GM10248 (cell line): ENCODE data around the gene KLRD1.

ENCODE experiments used
- CTCF ChIA-PET: fragments of 300-600 bp; sonication (Branson Sonifier 250); formaldehyde crosslinking; extraction: SDS; loops from one replicate; lab custom pipeline; 2021; ENCODE audit warnings: antibody characterized with exemption; lab: Yijun Ruan, JAX
- POLR2A ChIA-PET: fragments of 350-650 bp; sonication (Branson Sonifier 250); formaldehyde crosslinking; extraction: SDS; loops from one replicate; lab custom pipeline; 2020; ENCODE audit warnings: antibody characterized with exemption; lab: Yijun Ruan, JAX
- DNase-seq: peaks from one replicate; pipeline ENCODE4 v3.0.0; 2012; ENCODE audit errors: extremely low spot score
- CTCF ChIP-seq: IDR thresholded peaks from 2 replicates; pipeline ENCODE4 v1.5.1; 2012; ENCODE audit warnings: mild to moderate bottlenecking, low read depth; ENCODE audit errors: extremely low read depth, missing control alignments, control extremely low read depth

KLRD1 gene

GRCh38 chr12:10354071-10354470, 46.4 kb downstream of the KLRD1 start:
- TF ChIP-seq CTCF, result no peak
- no peak for DNase-seq
- POLR2A ChIA-PET, result no interaction called here
- CTCF ChIA-PET, result no interaction called here

DNA sequence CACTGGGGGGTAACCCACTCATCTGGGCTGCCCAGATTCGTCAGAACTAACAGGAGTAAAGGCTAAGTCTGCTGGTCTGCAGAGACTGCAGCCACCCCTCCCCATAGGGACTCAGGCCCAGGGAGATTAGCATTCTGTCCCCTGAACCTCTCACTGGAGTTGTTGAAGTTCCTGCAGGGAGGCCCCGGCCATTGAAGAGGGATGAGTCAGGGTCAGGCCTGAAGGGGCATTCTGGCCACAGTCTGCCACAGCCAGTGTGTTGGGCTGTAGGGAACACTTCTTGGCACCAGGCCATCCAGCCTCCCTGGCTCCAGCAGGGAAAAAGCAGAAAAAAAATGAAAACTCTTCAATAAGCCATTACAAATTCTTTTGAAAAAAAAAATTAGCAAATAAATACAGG, 46.8 kb downstream of the KLRD1 start:
- no peak for DNase-seq
- POLR2A ChIA-PET, result no interaction called here
- CTCF ChIA-PET, result no interaction called here
- TF ChIP-seq CTCF, result no peak

DNA sequence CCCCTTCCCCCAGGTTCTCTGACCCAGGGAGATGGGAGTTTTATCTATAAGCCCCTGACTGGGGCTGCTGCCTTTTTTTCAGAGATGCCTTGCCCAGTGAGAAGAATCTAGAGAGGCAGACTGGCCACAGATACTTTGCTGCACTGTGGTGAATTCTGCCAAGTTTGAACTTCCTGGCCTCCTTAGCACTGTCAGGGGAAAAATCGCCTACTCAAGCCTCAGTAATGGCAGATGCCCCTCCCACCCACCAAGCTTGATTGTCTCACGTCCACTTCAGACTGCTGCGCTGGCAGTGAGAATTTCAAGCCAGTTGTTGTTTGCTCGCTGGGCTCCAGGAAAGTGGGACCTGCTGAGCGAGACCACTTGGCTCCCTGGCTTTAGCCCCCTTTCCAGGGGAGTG, 50.5 kb downstream of the KLRD1 start:
- CTCF ChIA-PET, result no interaction called here
- POLR2A ChIA-PET, result no interaction called here
- no peak for DNase-seq
- no peak for TF ChIP-seq CTCF

- no peak for DNase-seq
- CTCF ChIA-PET, result no interaction called here
- POLR2A ChIA-PET, result no interaction called here
These were observed 51.3 kb downstream of the KLRD1 start for GRCh38 chr12:10358969-10359368.

GRCh38 chr12:10361084-10361483, 53.4 kb downstream of the KLRD1 start:
- DNase-seq, result no peak
- CTCF ChIA-PET, result no interaction called here
- POLR2A ChIA-PET, result no interaction called here
- no peak for TF ChIP-seq CTCF

More at GRCh38 chr12:10358969-10359368, 51.3 kb downstream of the KLRD1 start:
- TF ChIP-seq CTCF, result no peak

DNA sequence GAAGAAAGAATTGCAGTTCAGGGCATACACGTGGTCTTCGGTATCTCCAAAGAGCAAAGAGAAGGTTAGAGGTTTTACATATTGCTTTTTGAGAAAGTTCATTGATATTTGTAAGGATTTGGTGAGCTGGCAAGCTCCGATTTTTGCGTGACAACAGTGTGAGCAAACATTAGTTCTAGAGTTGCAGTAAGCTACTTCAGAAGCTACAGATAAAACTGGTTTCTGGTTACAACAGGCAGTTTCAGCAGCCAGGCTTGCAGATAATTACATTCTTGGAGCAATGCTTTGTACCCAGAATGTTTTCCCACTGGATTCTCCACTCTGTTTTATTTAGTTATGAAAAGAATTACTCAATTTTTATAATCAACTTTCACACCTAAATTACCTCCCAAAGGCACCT, 54.0 kb downstream of the KLRD1 start:
- ChIA-PET CTCF (no interaction called here), POLR2A (no interaction called here)
- no peak for DNase-seq
- TF ChIP-seq CTCF, result no peak

GRCh38 chr12:10362325-10362724, 54.7 kb downstream of the KLRD1 start:
- no peak for DNase-seq
- ChIA-PET POLR2A (no interaction called here), CTCF (no interaction called here)
- TF ChIP-seq CTCF, result no peak
